ENCODE results near the gene GPR25.

GRCh38 chr1:200856716-200857357, 15.9 kb upstream of the GPR25 start:
- TF ChIP-seq CTCF (IDR thresholded peaks at IDR 0.05) (no peak), POLR2A (IDR thresholded peaks at IDR 0.05; ENCODE audit: low read depth) (no peak), POLR2AphosphoS5 (IDR thresholded peaks at IDR 0.05) (no peak), EP300 (IDR thresholded peaks at IDR 0.05) (no peak)

Data from esophagus muscularis mucosa (tissue), 4 donors.